Measurements from ENCODE around the gene TFF3. TPM values are rescaled to one million over a fixed set of nuclear protein-coding genes. Genes with fewer than 3 reads are reported as not detected.

Gene TFF3, protein sequence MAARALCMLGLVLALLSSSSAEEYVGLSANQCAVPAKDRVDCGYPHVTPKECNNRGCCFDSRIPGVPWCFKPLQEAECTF
- not detected in 2 replicates for total RNA-seq (2014; rRNA removed; shearing (Covaris generic); ENCODE audit: low replicate concordance)

DNA sequence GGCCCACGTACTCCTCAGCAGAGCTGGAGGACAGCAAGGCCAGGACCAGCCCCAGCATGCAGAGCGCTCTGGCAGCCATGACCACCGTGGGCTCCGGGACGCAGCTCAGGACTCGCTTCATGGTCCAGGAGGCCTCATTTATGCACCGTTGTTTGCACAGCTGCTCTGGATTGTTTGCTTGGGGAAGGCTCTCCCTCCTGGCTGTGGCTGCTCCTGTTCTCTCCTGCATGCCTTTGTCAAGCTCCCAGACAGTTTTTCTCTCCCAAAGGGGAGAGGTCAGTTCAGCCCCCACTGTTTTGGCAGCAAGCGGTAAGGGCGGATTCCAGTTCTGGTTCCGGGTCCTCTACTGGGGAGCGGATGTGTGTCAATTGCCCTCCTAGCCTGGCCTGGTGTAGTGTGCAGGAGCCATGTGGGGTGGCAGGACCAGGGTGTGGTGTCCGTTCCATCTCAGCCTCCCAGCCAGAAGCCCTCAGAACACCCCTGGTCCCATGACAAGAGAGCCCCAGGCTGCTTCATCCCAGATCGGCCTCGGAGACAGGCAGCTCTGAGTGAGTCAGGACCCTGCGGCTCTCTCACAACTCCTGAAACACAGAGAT lies at the start of gene TFF3:
Gene TFF3 (minus strand): TSS at position 114 of the 596 bp plus-strand sequence. CDS start 35 bp downstream, at position 79.
- no peak for DNase-seq (ENCODE audit: low read depth)
- in situ Hi-C loops (cut with HindIII; ENCODE audit: low pct_unique_long_range_greater_than_20kb, low sequenced_read_pairs), result no loop called here

DNA sequence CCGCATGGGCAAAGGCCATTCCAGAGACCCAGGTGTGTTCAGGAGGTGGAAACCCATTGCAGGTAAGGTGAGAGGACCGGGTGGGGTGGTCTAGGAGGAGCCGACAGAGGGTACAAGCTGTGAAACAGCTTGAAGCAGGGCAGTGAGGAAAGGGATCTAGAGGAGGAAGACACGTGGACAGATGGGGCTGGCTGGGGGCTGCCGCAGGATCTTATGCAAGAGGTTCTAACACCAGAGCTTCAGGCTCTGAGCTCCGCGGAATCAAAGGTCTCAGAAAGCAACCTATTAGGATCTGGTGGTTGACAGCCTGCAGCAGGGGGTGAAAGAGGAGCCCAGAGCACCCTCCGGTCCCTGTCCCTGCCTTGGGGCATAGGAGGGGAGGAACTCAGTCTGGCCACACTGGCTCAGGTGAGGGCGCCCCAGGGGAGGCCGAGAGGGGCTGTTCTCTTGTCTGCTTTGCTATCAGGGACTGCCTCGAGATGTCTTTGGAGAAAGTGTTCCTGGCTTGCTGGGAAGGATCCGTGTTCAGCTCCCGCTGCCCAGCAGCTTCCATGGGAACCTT lies 49.2 kb upstream of the TFF3 start:
- in situ Hi-C loops (cut with HindIII; ENCODE audit: low pct_unique_long_range_greater_than_20kb, low sequenced_read_pairs), result no loop called here
- no peak for DNase-seq (ENCODE audit: low read depth)

- DNase-seq (ENCODE audit: low read depth), result no peak
- in situ Hi-C loops (cut with HindIII; ENCODE audit: low pct_unique_long_range_greater_than_20kb, low sequenced_read_pairs), result no loop called here
Measured at GRCh38 chr21:42363312-42363711, 48.1 kb upstream of the TFF3 start.

DNA sequence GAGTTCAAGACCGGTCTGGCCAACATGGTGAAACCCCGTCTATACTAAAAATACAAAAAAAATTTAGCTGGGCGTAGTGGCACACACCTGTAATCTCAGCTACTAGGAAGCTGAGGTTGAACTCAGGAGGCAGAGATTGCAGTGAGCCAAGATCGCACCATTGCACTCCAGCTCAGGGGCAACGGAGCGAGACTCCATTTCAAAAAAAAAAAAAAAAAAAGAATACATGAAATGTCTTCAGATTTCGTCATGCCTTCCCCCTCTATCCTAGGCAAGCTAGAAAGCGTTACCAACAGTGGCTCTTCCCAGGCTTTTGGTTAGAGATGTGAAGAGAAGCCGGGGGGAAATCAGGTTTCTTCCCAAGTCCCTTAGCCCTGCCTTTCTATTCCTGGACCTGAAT lies 47.5 kb upstream of the TFF3 start:
- in situ Hi-C loops (cut with HindIII; ENCODE audit: low pct_unique_long_range_greater_than_20kb, low sequenced_read_pairs), result no loop called here
- DNase-seq (ENCODE audit: low read depth), result no peak

GRCh38 chr21:42362198-42362597 lies 47.0 kb upstream of the TFF3 start:
- in situ Hi-C loops (cut with HindIII; ENCODE audit: low pct_unique_long_range_greater_than_20kb, low sequenced_read_pairs), result no loop called here
- no peak for DNase-seq (ENCODE audit: low read depth)

GRCh38 chr21:42361286-42361685 lies 46.1 kb upstream of the TFF3 start:
- DNase-seq (ENCODE audit: low read depth), result no peak
- in situ Hi-C loops (cut with HindIII; ENCODE audit: low pct_unique_long_range_greater_than_20kb, low sequenced_read_pairs), result no loop called here

DNA sequence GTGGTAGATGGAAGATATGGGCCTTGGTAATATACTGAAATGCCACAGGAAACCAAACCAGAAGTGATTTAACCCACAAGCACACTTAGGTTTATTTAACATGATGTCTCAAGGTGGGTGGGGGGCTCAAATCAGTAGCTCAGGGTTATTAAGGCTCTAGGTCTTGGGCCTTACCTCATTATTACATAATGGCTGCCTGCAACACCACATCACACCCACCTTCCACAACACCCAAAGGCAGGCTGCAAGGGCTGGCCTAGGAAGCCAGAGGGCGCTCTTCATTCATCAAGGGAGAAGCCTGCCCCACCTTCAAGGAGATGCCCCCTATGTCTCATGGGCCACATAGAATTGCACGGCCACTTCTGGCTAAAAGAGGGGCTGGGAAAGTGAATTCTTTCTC lies 45.1 kb upstream of the TFF3 start:
- DNase-seq (ENCODE audit: low read depth), result no peak
- in situ Hi-C loops (cut with HindIII; ENCODE audit: low pct_unique_long_range_greater_than_20kb, low sequenced_read_pairs), result no loop called here

DNA sequence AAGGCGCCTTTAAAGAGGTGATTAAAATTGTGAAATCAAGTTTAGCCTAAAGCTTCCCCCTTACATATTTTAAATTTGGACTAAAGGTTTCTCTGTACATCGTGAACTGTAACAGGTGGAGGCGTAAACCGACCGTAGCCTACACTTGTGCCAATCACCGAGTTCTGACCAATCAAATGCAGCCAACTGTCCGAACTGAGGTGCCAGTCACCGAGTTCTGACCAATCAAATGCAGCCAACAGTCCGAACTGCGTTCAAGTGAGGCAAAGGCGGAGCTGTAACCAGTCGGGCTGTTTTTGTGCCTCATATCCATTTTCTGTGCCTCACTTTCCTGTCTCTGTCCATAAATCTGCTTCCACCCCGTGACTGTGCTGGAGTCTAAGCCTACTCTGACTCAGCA lies 43.7 kb upstream of the TFF3 start:
- in situ Hi-C loops (cut with HindIII; ENCODE audit: low pct_unique_long_range_greater_than_20kb, low sequenced_read_pairs), result no loop called here
- no peak for DNase-seq (ENCODE audit: low read depth)

- no peak for DNase-seq (ENCODE audit: low read depth)
- in situ Hi-C loops (cut with HindIII; ENCODE audit: low pct_unique_long_range_greater_than_20kb, low sequenced_read_pairs), result no loop called here
Measured at GRCh38 chr21:42358261-42358660, 43.1 kb upstream of the TFF3 start.

DNA sequence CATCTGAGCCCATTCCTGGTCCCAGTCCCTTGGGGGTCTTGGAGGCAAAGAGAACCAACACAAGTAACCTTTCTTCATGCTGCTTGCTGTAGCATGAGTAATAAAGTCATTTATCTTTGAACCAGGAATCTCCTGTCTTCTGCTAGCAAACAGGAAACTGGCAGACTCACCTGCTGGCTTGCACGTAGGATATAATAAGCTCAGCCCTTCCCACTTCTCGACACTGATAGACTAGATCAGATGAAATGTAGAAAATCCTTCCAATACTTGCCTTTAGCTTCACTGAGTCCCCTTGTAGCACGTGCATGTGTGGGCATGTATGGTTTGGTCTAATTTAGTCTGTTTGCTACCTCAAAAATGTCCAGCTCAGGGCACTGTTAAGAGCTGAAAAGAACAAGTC lies 42.1 kb upstream of the TFF3 start:
- in situ Hi-C loops (cut with HindIII; ENCODE audit: low pct_unique_long_range_greater_than_20kb, low sequenced_read_pairs), result no loop called here
- DNase-seq (ENCODE audit: low read depth), result no peak

- in situ Hi-C loops (cut with HindIII; ENCODE audit: low pct_unique_long_range_greater_than_20kb, low sequenced_read_pairs), result no loop called here
- DNase-seq (ENCODE audit: low read depth), result no peak
Measured at GRCh38 chr21:42356650-42357049, 41.4 kb upstream of the TFF3 start.

- in situ Hi-C loops (cut with HindIII; ENCODE audit: low pct_unique_long_range_greater_than_20kb, low sequenced_read_pairs), result no loop called here
- DNase-seq (ENCODE audit: low read depth), result no peak
Measured at GRCh38 chr21:42356046-42356445, 40.8 kb upstream of the TFF3 start.

- DNase-seq (ENCODE audit: low read depth), result no peak
- in situ Hi-C loops (cut with HindIII; ENCODE audit: low pct_unique_long_range_greater_than_20kb, low sequenced_read_pairs), result no loop called here
Measured at GRCh38 chr21:42353623-42354022, 38.4 kb upstream of the TFF3 start.

GRCh38 chr21:42352441-42353095 lies 37.4 kb upstream of the TFF3 start:
- DNase-seq (ENCODE audit: low read depth), result no peak
- in situ Hi-C loops (cut with HindIII; ENCODE audit: low pct_unique_long_range_greater_than_20kb, low sequenced_read_pairs), result no loop called here

DNA sequence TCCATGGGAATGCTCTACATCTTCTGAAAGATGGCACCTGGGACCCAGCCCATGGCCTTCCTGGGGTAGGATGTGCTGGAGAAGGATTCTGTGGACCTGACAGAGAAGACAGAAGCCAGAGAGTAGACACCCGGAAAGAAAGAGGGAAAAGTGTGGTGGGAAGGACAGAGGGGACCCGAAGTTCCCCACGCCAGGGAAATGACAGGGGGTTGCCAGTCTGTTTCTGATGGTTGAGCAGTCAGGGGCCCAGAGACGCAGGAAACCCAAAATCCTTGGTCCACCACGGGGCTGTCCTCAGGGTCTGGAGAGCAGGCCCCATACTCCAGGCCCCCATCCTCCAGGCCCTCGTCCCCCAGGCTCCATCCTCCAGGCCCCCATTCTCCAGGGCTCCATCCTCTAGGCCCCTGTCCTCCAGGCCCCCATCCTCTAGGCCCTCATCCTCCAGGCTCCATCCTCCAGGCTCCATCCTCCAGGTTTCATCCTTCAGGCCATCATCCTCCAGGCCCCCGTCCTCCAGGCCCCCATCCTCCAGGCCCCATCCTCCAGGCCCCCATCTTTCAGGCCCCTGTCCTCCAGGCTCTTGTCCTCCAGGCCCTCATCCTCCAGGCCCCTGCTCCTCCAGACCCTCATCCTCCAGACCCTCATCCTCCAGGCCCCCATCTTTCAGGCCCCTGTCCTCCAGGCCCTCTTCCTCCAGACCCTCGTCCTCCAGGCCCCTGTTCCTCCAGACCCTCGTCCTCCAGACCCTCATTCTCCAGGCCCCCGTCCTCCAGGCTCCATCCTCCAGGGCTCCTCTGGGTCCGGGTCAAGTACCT lies 36.6 kb upstream of the TFF3 start:
- in situ Hi-C loops (cut with HindIII; ENCODE audit: low pct_unique_long_range_greater_than_20kb, low sequenced_read_pairs), result no loop called here
- no peak for DNase-seq (ENCODE audit: low read depth)

DNA sequence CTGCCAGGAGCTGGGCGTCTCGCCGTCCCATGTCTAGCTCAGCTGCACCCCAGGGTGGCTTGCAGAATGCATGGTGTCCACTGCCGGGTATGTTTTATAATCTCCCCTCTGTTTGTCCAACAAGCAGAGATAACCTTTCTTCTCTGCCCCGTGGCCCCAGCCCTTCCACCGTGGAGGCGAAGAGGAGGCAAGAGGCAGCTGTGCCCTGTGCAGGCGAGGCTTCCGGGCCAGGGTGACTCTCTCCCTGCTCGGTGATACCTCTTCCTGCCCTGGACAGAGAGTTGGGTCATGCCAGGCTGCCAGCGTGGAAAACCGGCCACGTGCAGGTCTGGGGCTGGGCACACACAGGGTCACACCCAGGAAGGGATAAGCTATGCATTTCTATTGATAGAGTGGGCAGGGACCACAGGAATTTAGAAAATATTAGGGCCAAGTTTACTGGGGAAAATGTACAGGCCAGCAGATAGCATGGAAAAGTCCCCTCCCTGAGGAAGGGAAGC lies 35.8 kb upstream of the TFF3 start, which contains the start of gene TFF2:
Gene TFF2 (minus strand): TSS at position 68 of the 500 bp plus-strand sequence. CDS start 37 bp downstream, at position 31.
- in situ Hi-C loops (cut with HindIII; ENCODE audit: low pct_unique_long_range_greater_than_20kb, low sequenced_read_pairs), result no loop called here
- no peak for DNase-seq (ENCODE audit: low read depth)

GRCh38 chr21:42350318-42350910 lies 35.2 kb upstream of the TFF3 start:
- in situ Hi-C loops (cut with HindIII; ENCODE audit: low pct_unique_long_range_greater_than_20kb, low sequenced_read_pairs), result no loop called here
- DNase-seq (ENCODE audit: low read depth), result no peak
